ENCODE data around the gene TRAF3IP1.

The TRAF3IP1 gene

DNA sequence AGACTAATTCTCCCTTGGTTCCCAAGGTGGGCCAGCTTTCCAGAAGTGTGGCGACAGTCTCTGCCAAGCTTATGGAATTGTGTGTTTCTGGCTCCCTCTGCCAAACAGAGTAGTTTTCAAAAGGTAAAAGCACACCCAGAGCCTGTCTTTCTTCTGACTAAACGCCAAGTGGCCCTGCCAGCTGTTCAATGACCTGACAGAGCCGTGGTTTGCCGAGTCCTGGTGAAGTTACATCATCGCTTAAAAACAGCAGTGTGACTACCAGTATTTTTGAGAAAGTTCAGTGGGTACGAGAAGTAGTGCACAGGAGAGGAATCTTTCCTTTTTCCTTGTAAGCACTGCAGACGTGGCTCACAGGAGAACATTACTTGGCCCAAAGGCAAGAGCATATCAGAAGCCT, 33.8 kb upstream of the TRAF3IP1 start:
- no peak overlapping the region for H3K4me3 ChIP-seq (ENCODE audit: low read length)
- H3K79me2 ChIP-seq (ENCODE audit: low read length) = peaks cover 66% of the 10 kb centered on the region

DNA sequence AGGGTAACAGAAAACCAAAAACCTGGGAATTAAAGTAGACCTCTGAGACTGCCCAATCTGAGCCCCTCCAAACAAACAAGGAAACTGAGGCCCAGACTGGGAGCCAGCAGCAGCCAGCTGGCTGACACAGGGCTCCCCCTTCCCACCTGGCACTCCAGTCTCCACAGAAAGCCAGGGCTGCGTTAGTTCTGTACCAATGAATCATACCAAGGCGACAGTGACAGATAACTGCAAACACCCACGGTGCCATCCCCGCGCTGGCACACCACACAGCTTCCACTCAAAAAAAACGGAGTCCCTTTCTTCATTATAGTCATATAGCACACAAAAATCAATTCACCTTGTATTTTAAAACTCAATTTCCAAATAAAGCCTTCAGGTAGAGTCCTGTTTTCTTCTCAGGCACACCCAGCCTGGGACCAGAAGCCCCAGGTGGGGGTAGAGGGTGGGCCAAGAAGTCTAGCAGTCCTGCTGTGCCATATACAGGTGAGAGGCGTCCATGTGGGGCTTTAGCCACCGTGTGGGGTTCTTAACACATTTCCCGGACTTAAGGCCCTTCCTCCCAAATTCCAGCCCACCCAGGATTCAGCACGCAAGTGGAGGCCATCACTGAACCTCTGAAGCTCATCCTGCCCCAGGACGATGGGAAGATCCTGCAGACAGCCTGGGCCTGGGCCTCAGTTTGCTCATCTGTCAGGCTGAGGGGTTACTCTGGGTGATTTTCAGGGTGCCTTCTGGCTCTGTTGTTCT, 33.2 kb upstream of the TRAF3IP1 start:
- no peaks in the 10 kb centered on the region for H3K27me3 ChIP-seq (ENCODE audit: low read depth, low read length)
- H3K4me1 ChIP-seq (ENCODE audit: low read length) = peaks cover 12% of the 10 kb centered on the region
- peaks cover 3% of the 10 kb centered on the region; the same call in 1 of the 2 replicates for H4K20me1 ChIP-seq (ENCODE audit: insufficient read depth, low read length)
- H3K4me2 ChIP-seq (ENCODE audit: low read length) = peak overlapping the region; percentile 71
- H3K79me2 ChIP-seq (ENCODE audit: low read length) = peaks cover 60% of the 10 kb centered on the region
- H3K9me3 ChIP-seq (ENCODE audit: insufficient read depth, low read length) = no peaks in the 10 kb centered on the region
- H3K4me3 ChIP-seq (ENCODE audit: low read length) = peak overlapping the region; percentile 95
- no peaks in the 10 kb centered on the region for H3K36me3 ChIP-seq (replicated peaks; ENCODE audit: low read depth, low read length)
- no peak for TF ChIP-seq EZH2phosphoT487 (IDR thresholded peaks at IDR 0.05; ENCODE audit: low read depth)
- TF ChIP-seq, protein P1, sequence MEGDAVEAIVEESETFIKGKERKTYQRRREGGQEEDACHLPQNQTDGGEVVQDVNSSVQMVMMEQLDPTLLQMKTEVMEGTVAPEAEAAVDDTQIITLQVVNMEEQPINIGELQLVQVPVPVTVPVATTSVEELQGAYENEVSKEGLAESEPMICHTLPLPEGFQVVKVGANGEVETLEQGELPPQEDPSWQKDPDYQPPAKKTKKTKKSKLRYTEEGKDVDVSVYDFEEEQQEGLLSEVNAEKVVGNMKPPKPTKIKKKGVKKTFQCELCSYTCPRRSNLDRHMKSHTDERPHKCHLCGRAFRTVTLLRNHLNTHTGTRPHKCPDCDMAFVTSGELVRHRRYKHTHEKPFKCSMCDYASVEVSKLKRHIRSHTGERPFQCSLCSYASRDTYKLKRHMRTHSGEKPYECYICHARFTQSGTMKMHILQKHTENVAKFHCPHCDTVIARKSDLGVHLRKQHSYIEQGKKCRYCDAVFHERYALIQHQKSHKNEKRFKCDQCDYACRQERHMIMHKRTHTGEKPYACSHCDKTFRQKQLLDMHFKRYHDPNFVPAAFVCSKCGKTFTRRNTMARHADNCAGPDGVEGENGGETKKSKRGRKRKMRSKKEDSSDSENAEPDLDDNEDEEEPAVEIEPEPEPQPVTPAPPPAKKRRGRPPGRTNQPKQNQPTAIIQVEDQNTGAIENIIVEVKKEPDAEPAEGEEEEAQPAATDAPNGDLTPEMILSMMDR (IDR thresholded peaks at IDR 0.05; ENCODE audit: low read depth, low read length) = no peak
- H2AFZ ChIP-seq (ENCODE audit: low read depth, low read length) = no peak overlapping the region
- peak overlapping the region; percentile 82; the same call in 1 of the 2 replicates for H3K9ac ChIP-seq (ENCODE audit: low read length)
- no peak overlapping the region for H3K27ac ChIP-seq (ENCODE audit: low read length)

More for the DNA sequence above, 33.8 kb upstream of the TRAF3IP1 start:
- Histone ChIP-seq H3K4me1 (ENCODE audit: low read length) (peaks cover 12% of the 10 kb centered on the region), H3K27ac (ENCODE audit: low read length) (no peak overlapping the region), H3K9ac (ENCODE audit: low read length) (no peak overlapping the region), H2AFZ (ENCODE audit: low read depth, low read length) (no peak overlapping the region), H3K36me3 (replicated peaks; ENCODE audit: low read depth, low read length) (no peaks in the 10 kb centered on the region), H3K27me3 (ENCODE audit: low read depth, low read length) (no peaks in the 10 kb centered on the region), H3K4me2 (ENCODE audit: low read length) (no peak overlapping the region), H3K9me3 (ENCODE audit: insufficient read depth, low read length) (no peaks in the 10 kb centered on the region), H4K20me1 (ENCODE audit: insufficient read depth, low read length) (peaks cover 3% of the 10 kb centered on the region; the same call in 1 of the 2 replicates)
- TF ChIP-seq EZH2phosphoT487 (IDR thresholded peaks at IDR 0.05; ENCODE audit: low read depth) = no peak
- TF ChIP-seq, protein P1 (IDR thresholded peaks at IDR 0.05; ENCODE audit: low read depth, low read length) = no peak

DNA sequence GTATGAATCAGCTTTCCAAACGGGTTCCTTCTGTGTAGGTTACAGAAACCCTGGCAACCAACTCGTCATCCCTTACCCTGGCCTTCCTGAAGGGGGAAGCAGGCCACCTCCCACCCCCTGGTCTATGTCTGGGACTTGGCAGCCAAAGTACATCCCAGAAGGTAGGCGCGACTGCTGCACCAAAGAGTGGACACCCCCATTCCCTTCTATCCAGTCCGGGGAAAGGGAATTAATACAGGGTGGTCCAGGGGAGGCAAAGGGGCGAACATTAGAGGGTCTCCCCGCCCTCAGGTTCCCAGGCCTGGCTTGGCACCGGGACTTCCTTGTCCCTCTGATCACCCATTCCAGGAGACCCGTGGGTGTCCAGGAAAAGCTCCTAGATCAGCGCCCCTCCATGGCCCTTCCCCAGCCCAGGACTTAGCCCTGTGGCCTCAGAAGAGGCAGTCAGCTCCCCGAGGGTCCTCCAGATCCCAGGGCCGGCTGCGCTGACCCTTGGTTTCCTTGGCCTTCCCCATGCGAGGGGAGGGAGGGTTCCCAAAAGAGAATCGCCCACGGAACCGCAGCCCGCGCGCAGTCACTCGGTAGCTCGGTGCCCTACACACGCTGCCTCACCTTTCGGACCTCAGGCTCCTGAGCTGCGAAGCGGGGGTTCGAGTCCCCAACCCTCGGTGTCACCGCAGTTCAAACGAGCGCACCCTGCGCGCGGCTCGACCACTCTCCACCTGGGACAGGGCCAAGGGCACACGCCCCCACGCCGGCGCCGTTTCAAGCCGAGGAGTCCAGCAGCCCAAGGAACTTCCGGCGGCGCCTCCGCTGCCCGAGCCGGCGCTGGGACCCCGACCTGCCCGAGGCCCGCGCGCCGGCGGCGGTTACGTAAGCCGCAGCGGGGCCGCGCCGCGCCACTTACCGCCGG, 32.3 kb upstream of the TRAF3IP1 start, which contains the start of gene PER2:
PER2 (minus strand) TSS at position 874 of the 913 bp plus-strand sequence. CDS start 10,674 bp downstream, outside the sequence.
- Histone ChIP-seq H3K4me1 (ENCODE audit: low read length) (peaks cover 12% of the 10 kb centered on the region), H2AFZ (ENCODE audit: low read depth, low read length) (peak within 1 kb of the TSS; percentile 72), H3K27ac (ENCODE audit: low read length) (peak within 1 kb of the TSS; percentile 44; the same call in 1 of the 2 replicates)

More for the DNA sequence above, 32.3 kb upstream of the TRAF3IP1 start, which contains the start of gene PER2:
- Histone ChIP-seq H3K4me2 (ENCODE audit: low read length) (peak within 1 kb of the TSS; percentile 73), H3K27me3 (ENCODE audit: low read depth, low read length) (no peaks in the 10 kb centered on the region), H3K36me3 (replicated peaks; ENCODE audit: low read depth, low read length) (no peaks in the 10 kb centered on the region), H3K4me3 (ENCODE audit: low read length) (peak within 1 kb of the TSS; percentile 95), H3K9me3 (ENCODE audit: insufficient read depth, low read length) (no peaks in the 10 kb centered on the region), H4K20me1 (ENCODE audit: insufficient read depth, low read length) (peaks cover 3% of the 10 kb centered on the region; the same call in 1 of the 2 replicates), H3K9ac (ENCODE audit: low read length) (peak within 1 kb of the TSS; percentile 82), H3K79me2 (ENCODE audit: low read length) (peaks cover 52% of the 10 kb centered on the region)
- TF ChIP-seq, protein P1 (IDR thresholded peaks at IDR 0.05; ENCODE audit: low read depth, low read length) = no peak
- no peak for TF ChIP-seq EZH2phosphoT487 (IDR thresholded peaks at IDR 0.05; ENCODE audit: low read depth)

Data from OCI-LY3 (cell line).